Activated CD4-positive, alpha-beta T cell treated with anti-CD3 and anti-CD28 coated beads for 1 hour (primary cell): Measurements from ENCODE around the gene FOXP1.
"Not testable (repeated sequence)": the region's sequence is repeated elsewhere in the genome, so short reads cannot be mapped to it uniquely, and the experiment has no call there.

Source experiments
- DNase-seq: peaks from one replicate; pipeline ENCODE4 v3.0.0-alpha.2; 2020

Gene FOXP1

GRCh38 chr3:71444861-71445259 is 138.7 kb downstream of the FOXP1 start:
- DNase-seq: no peak

- DNase-seq: peak; percentile 39
These were observed 139.3 kb downstream of the FOXP1 start for GRCh38 chr3:71444028-71444860.

- DNase-seq: no peak
These were observed 140.2 kb downstream of the FOXP1 start for GRCh38 chr3:71443332-71443731.

GRCh38 chr3:71442652-71443042 is 140.9 kb downstream of the FOXP1 start:
- DNase-seq: no peak

GRCh38 chr3:71441925-71442651 is 141.4 kb downstream of the FOXP1 start:
- DNase-seq: no peak

- DNase-seq: no peak
These were observed 142.2 kb downstream of the FOXP1 start for GRCh38 chr3:71441217-71441924.

- DNase-seq: no peak
These were observed 144.6 kb downstream of the FOXP1 start for GRCh38 chr3:71438904-71439303.

GRCh38 chr3:71438071-71438685 is 145.3 kb downstream of the FOXP1 start:
- no peak for DNase-seq

- DNase-seq: no peak
These were observed 147.2 kb downstream of the FOXP1 start for GRCh38 chr3:71436337-71436736.

- not testable (repeated sequence) for DNase-seq
These were observed 147.7 kb downstream of the FOXP1 start for GRCh38 chr3:71435836-71436235.

GRCh38 chr3:71433631-71434030 is 149.9 kb downstream of the FOXP1 start:
- DNase-seq: no peak

GRCh38 chr3:71432044-71432975 is 151.2 kb downstream of the FOXP1 start:
- no peak for DNase-seq

GRCh38 chr3:71430941-71431552 is 152.5 kb downstream of the FOXP1 start:
- no peak for DNase-seq

- no peak for DNase-seq
These were observed 153.9 kb downstream of the FOXP1 start for GRCh38 chr3:71429597-71429988.

GRCh38 chr3:71428841-71429596 is 154.5 kb downstream of the FOXP1 start:
- DNase-seq: no peak

- DNase-seq: no peak
These were observed 157.9 kb downstream of the FOXP1 start for GRCh38 chr3:71425491-71426071.

GRCh38 chr3:71423151-71423906 is 160.2 kb downstream of the FOXP1 start:
- DNase-seq: no peak

GRCh38 chr3:71421820-71422566 is 161.5 kb downstream of the FOXP1 start:
- no peak for DNase-seq

GRCh38 chr3:71421475-71421819 is 162.1 kb downstream of the FOXP1 start:
- no peak for DNase-seq
